HL-60 (cell line): ENCODE data around the gene ZNF281.

Experiments
- DNase-seq, 2 experiments: peaks; one replicate each; pipeline ENCODE4 v3.0.0-alpha.2; 2010 to 2020; ENCODE audit warnings: low read depth in 1 of 2, low spot score in 1 of 2
- H3K27ac ChIP-seq: fragments of 250-450 bp; sonication (Bioruptor Pico); replicated peaks from 2 replicates; pipeline ENCODE4 v1.5.1; 2020; ENCODE audit warnings: mild to moderate bottlenecking, moderate library complexity
- H3K27me3 ChIP-seq: fragments of 250-450 bp; sonication (Bioruptor Pico); 2 replicates; pipeline ENCODE4 v1.5.1; 2021; ENCODE audit warnings: mild to moderate bottlenecking, moderate library complexity; ENCODE audit not compliant: insufficient read depth, poor library complexity, severe bottlenecking
- H3K4me3 ChIP-seq: replicated peaks from 2 replicates; pipeline ENCODE4 v1.5.1; 2011; ENCODE audit warnings: mild to moderate bottlenecking, control low read depth, low read length; ENCODE audit not compliant: insufficient read depth
- CTCF ChIP-seq: IDR thresholded peaks from one replicate; pipeline ENCODE4 v1.5.1; 2011; ENCODE audit warnings: low read length, control low read depth, inconsistent platforms; ENCODE audit not compliant: insufficient read depth
- GABPA ChIP-seq: IDR thresholded peaks from 2 replicates; pipeline ENCODE4 v1.6.1; 2012; ENCODE audit warnings: low read depth
- POLR2AphosphoS5 ChIP-seq: IDR thresholded peaks from 2 replicates; pipeline ENCODE4 v1.6.1; 2012; ENCODE audit warnings: low read depth
- REST ChIP-seq: IDR thresholded peaks from 2 replicates; pipeline ENCODE4 v1.6.1; 2012; ENCODE audit warnings: low read depth; ENCODE audit not compliant: insufficient replicate concordance
- SPI1 ChIP-seq: IDR thresholded peaks from 2 replicates; pipeline ENCODE4 v1.6.1; 2012; ENCODE audit warnings: low read depth, mild to moderate bottlenecking, borderline replicate concordance

Gene ZNF281

DNA sequence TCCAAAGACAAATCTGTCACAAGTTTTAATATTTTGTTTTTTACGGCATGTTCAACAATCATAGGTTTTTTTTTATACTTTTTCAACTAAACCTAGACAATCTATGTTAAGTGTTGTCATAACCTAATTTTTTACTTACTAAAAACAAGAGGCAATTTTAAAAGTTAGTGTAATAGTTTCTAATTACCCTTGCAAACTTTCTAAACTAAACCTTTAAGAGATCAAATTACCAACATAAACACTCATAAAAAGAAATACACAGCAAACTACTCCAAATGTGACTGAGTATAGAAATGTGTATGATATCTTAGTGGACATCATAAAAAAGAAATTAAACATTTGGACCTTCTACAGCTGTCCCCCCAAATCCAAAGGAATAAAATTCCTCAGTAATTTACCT, 10.0 kb downstream of the ZNF281 start:
- Histone ChIP-seq H3K27ac (no peak overlapping the region), H3K27me3 (no peaks in the 10 kb centered on the region), H3K4me3 (no peak overlapping the region)
- DNase-seq = no peak
- no peak for TF ChIP-seq CTCF
- no peak for TF ChIP-seq GABPA
- TF ChIP-seq REST = no peak
- TF ChIP-seq SPI1 = no peak
- no peak for TF ChIP-seq POLR2AphosphoS5

DNA sequence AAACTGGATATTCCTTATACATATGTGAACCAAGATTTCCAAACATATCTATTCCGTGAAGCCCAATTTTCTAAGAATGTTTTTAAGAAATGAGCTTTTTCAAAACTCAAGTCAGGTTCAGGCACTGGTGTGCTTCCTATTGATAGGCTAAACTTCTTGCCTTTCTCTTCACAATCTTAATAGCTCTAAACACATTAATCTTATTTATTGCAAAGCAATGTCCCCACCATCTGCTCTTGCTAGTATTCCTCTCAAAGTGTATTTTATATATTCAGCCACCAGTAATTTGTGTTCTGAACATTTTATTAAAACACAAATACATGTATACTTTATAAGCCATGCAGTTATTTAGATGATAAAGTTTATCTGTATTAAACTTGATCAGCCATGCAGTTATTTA, 11.5 kb downstream of the ZNF281 start:
- no peak for DNase-seq
- TF ChIP-seq POLR2AphosphoS5 (no peak), REST (no peak), GABPA (no peak), SPI1 (no peak), CTCF (no peak)
- no peak overlapping the region for H3K4me3 ChIP-seq
- no peaks in the 10 kb centered on the region for H3K27me3 ChIP-seq
- no peak overlapping the region for H3K27ac ChIP-seq

DNA sequence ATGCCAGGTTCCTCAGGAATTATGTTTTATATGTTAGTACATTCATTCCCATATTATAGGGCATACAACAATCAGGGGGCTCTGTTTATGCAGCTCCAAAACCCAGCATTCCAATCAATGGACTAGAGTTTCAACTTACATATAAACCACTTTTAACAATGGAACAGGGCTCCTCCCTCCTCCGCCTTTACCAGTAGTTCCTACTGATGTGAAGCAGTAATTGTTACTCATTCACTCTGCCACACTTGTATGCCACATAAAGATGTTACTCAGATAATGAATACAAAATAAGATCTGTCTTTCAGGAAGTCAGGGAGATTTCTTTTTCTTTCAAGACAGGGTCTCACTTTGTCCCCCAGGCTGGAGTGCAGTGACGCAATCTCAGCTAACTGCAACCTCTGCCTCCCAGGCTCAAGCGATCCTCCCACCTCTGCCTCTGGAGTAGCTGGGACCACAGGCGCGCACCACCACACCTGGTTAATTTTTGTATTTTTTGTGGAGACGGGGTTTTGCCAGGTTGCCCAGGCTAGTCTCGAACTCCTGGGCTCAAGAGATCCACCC, 17.1 kb downstream of the ZNF281 start:
- Histone ChIP-seq H3K27me3 (no peaks in the 10 kb centered on the region), H3K27ac (no peak overlapping the region), H3K4me3 (no peak overlapping the region)
- no peak for DNase-seq
- TF ChIP-seq POLR2AphosphoS5 (no peak), SPI1 (no peak), CTCF (no peak), REST (no peak), GABPA (no peak)
